Measurements from ENCODE around the gene ACP5.

DNA sequence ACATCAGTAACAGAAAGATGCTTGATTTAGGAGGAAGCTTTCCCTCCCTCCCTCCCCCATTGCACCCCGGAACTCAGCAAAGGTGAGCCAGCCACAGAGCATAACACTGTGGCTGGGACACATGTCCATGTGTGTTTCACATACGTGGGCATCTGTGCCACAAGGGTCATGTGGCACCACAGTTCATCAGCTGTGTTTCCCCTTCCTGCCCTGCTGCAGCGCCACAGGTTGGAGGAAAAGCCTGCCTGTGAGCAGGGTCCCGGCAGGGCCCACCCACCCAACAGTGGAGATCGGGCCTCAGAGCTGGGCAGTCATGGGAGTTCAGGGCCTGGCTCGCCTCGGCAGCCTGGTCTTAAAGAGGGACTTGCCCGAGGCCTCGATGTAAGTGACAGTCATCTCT is 2.8 kb downstream of the ACP5 start:
- no peak for TF ChIP-seq TCF7L2 (IDR thresholded peaks at IDR 0.05; ENCODE audit: borderline replicate concordance, low read depth, low read length)
- no peak for TF ChIP-seq PRDM1 (tag by site-specific recombination; IDR thresholded peaks at IDR 0.05)
- TF ChIP-seq, protein P1, sequence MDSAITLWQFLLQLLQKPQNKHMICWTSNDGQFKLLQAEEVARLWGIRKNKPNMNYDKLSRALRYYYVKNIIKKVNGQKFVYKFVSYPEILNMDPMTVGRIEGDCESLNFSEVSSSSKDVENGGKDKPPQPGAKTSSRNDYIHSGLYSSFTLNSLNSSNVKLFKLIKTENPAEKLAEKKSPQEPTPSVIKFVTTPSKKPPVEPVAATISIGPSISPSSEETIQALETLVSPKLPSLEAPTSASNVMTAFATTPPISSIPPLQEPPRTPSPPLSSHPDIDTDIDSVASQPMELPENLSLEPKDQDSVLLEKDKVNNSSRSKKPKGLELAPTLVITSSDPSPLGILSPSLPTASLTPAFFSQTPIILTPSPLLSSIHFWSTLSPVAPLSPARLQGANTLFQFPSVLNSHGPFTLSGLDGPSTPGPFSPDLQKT (IDR thresholded peaks at IDR 0.05; ENCODE audit: borderline replicate concordance, low read depth, low read length) = no peak
- no peak for TF ChIP-seq KLF8 (tag by site-specific recombination; IDR thresholded peaks at IDR 0.05)
